DND-41 (cell line): ENCODE results near the gene CCDC183.
"Not testable (repeated sequence)": the region's sequence is repeated elsewhere in the genome, so short reads cannot be mapped to it uniquely, and the experiment has no call there.

ENCODE experiments used
- EZH2 ChIP-seq: IDR thresholded peaks from 3 replicates; pipeline ENCODE4 v1.6.1; 2012; ENCODE audit warnings: borderline replicate concordance, low read depth, mild to moderate bottlenecking, moderate library complexity, low read length, inconsistent platforms; ENCODE audit not compliant: severe bottlenecking
- TF ChIP-seq, protein P1 (sequence below): IDR thresholded peaks from 2 replicates; pipeline ENCODE4 v1.5.1; 2012; ENCODE audit warnings: borderline replicate concordance, low read length, moderate library complexity, mild to moderate bottlenecking; ENCODE audit not compliant: poor library complexity, severe bottlenecking; ENCODE audit errors: extremely low read depth

DNA sequence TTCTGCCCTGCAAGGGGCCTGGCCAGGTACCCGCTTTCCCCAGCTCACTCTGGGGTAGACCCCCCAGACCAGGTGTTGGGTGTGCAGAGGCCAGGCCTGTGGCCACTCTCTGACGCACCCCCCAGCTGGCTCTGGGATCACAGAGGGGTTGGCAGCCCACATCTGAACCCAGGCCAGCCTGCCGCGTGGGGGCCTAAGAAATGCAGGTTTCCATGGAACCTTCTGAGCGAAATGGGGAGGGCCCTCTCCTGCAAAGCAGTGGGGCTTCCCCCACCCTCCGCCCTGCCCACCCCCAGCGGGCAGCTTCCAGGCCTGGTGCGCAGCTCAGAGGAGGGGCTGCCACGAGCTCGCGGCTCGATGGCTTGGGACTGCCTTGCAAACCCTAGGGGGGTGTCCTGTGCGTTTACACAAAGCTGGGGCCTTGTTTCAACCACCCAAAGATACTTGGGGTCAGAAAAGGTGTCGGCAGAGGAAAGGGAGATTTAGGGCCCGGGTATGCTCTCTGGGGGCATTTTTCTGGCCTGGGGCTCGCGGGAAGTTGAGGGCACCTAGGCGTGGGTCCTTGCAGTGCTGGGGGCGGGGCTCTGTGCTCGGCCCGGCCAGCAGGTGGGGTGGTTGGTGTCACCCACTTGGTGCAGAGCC, 47.1 kb downstream of the CCDC183 start:
- TF ChIP-seq, protein P1, sequence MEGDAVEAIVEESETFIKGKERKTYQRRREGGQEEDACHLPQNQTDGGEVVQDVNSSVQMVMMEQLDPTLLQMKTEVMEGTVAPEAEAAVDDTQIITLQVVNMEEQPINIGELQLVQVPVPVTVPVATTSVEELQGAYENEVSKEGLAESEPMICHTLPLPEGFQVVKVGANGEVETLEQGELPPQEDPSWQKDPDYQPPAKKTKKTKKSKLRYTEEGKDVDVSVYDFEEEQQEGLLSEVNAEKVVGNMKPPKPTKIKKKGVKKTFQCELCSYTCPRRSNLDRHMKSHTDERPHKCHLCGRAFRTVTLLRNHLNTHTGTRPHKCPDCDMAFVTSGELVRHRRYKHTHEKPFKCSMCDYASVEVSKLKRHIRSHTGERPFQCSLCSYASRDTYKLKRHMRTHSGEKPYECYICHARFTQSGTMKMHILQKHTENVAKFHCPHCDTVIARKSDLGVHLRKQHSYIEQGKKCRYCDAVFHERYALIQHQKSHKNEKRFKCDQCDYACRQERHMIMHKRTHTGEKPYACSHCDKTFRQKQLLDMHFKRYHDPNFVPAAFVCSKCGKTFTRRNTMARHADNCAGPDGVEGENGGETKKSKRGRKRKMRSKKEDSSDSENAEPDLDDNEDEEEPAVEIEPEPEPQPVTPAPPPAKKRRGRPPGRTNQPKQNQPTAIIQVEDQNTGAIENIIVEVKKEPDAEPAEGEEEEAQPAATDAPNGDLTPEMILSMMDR, result not testable (repeated sequence)
- TF ChIP-seq EZH2, result not testable (repeated sequence)
